HepG2 (cell line): ENCODE measurements around the gene CDCA5. TPM values are rescaled to one million over a fixed set of nuclear protein-coding genes. Genes with fewer than 3 reads are reported as not detected.

Source experiments
- ARHGAP35 ChIP-seq: sonication (generic); formaldehyde crosslinking; IDR thresholded peaks from 2 replicates; pipeline ENCODE4 v1.9.0; 2022; ENCODE audit warnings: mild to moderate bottlenecking, inconsistent platforms, moderate library complexity, missing genetic modification reagents, borderline replicate concordance
- DZIP1 ChIP-seq: sonication (generic); formaldehyde crosslinking; IDR thresholded peaks from 2 replicates; pipeline ENCODE4 v1.5.0; 2020; ENCODE audit warnings: mild to moderate bottlenecking, missing genetic modification reagents
- GMEB1 ChIP-seq: sonication (generic); formaldehyde crosslinking; IDR thresholded peaks from 2 replicates; pipeline ENCODE4 v1.5.1; 2020; ENCODE audit warnings: missing genetic modification reagents, mild to moderate bottlenecking, borderline replicate concordance
- HNRNPLL ChIP-seq: fragments of 200-400 bp; formaldehyde crosslinking; IDR thresholded peaks from 2 replicates; pipeline ENCODE4 v1.6.1; 2017; ENCODE audit warnings: mild to moderate bottlenecking, low read depth, low read length; ENCODE audit not compliant: poor library complexity, severe bottlenecking
- IRF1 ChIP-seq: sonication (generic); formaldehyde crosslinking; IDR thresholded peaks from 2 replicates; pipeline ENCODE4 v1.4.0; 2020; ENCODE audit warnings: low read depth, mild to moderate bottlenecking, missing genetic modification reagents
- ISL2 ChIP-seq: sonication (generic); formaldehyde crosslinking; IDR thresholded peaks from 2 replicates; pipeline ENCODE4 v1.5.0; 2020; ENCODE audit warnings: missing genetic modification reagents
- MXD1 ChIP-seq: sonication (generic); formaldehyde crosslinking; IDR thresholded peaks from 2 replicates; pipeline ENCODE4 v1.4.0; 2020; ENCODE audit warnings: mild to moderate bottlenecking, missing genetic modification reagents
- RERE ChIP-seq: IDR thresholded peaks from 2 replicates; pipeline ENCODE4 v1.6.1; 2016; ENCODE audit warnings: low read depth, missing genetic modification reagents, missing compliant biosample characterization
- TFDP1 ChIP-seq: IDR thresholded peaks from 2 replicates; pipeline ENCODE4 v1.6.1; 2016; ENCODE audit warnings: missing compliant biosample characterization, missing genetic modification reagents, borderline replicate concordance
- ZHX1 ChIP-seq: sonication (generic); formaldehyde crosslinking; IDR thresholded peaks from 2 replicates; pipeline ENCODE4 v1.8.1; 2022; ENCODE audit warnings: low read depth, mild to moderate bottlenecking, missing genetic modification reagents
- ZNF777 ChIP-seq: sonication (generic); formaldehyde crosslinking; IDR thresholded peaks from 2 replicates; pipeline ENCODE4 v1.4.0; 2020; ENCODE audit warnings: missing genetic modification reagents
- polyA plus RNA-seq, 8 experiments: library from polyadenylated mRNA; depleted of rRNA in 3 of 8; stranded (reverse) in 7 of 8; unstranded in 1 of 8; fragments of >200 nt; fragmentation: Illumina TruSeq in 4 of 8; extraction: Trizol in 4 of 8; gene quantifications; 2 replicates each; pipeline versions ENCODE4 v1.2.1 to v1.2.3, GENCODE V29; 2011 to 2016; ENCODE audit warnings: low read depth in 4 of 8, missing spikeins in 1 of 8, mixed read lengths in 1 of 8; ENCODE audit not compliant: insufficient read depth in 1 of 8
- total RNA-seq, 5 experiments: library from RNA; depleted of rRNA; stranded (reverse); fragments of >200 nt; fragmentation: Illumina TruSeq; extraction: Trizol; gene quantifications; 2 replicates each; pipeline ENCODE4 v1.2.3, GENCODE V29; 2016; ENCODE audit warnings: low read depth in 1 of 5

CDCA5 gene
- total and polyA plus RNA-seq, 2 of the 13 experiments (the other 11 are each of a cell fraction or from before 2014, with no cell fraction given) = 13.5 to 50.6 TPM

- TF ChIP-seq HNRNPLL (peak; percentile 83), ZHX1 (CRISPR knock-in tag) (0 out of 2 replicates have a peak, but pooled peaks have one; percentile 15), MXD1 (peak; percentile 62; the same call in 1 of the 2 replicates), ARHGAP35 (CRISPR knock-in tag) (no peak), ISL2 (peak; percentile 47; the same call in 1 of the 2 replicates), RERE (CRISPR knock-in tag) (no peak), TFDP1 (peak; percentile 96), ZNF777 (peak; percentile 65), IRF1 (CRISPR knock-in tag) (no peak), GMEB1 (CRISPR knock-in tag) (peak; percentile 88), DZIP1 (CRISPR knock-in tag) (peak; percentile 74; the same call in 1 of the 2 replicates)
These were observed 42.8 kb downstream of the CDCA5 start, which contains the start of gene SAC3D1 (continued) for GRCh38 chr11:65040847-65041622.
